Muscle layer of duodenum (tissue), 2 donors: ENCODE data around the gene GRAMD2A.

ENCODE experiments used
- H3K27ac ChIP-seq: one replicate; pipeline ENCODE4 v1.7.0; 2013; ENCODE audit warnings: mild to moderate bottlenecking, low read length
- H3K27me3 ChIP-seq: one replicate; pipeline ENCODE4 v1.7.0; 2013; ENCODE audit warnings: low read depth, mild to moderate bottlenecking, control low read depth, low read length
- H3K36me3 ChIP-seq, 2 donors: one replicate each; pipeline ENCODE4 v1.7.0; 2013; ENCODE audit warnings: low read length in 2 of 2, control low read depth in 1 of 2, mild to moderate bottlenecking in 1 of 2; ENCODE audit not compliant: insufficient read depth in 2 of 2, control insufficient read depth in 1 of 2
- H3K4me1 ChIP-seq, 2 donors: one replicate each; pipeline ENCODE4 v1.7.0; 2013; ENCODE audit warnings: low read length in 2 of 2, mild to moderate bottlenecking in 2 of 2, control low read depth in 1 of 2, moderate library complexity in 1 of 2; ENCODE audit not compliant: insufficient read depth in 2 of 2, control insufficient read depth in 1 of 2
- H3K4me3 ChIP-seq, 2 donors: one replicate each; pipeline ENCODE4 v1.7.0; 2013; ENCODE audit warnings: low read length in 2 of 2, low read depth in 1 of 2, mild to moderate bottlenecking in 1 of 2
- H3K9me3 ChIP-seq, 2 donors: one replicate each; pipeline ENCODE4 v1.7.0; 2013; ENCODE audit warnings: low read length in 2 of 2, control low read depth in 1 of 2, mild to moderate bottlenecking in 1 of 2; ENCODE audit not compliant: control insufficient read depth in 1 of 2
- donor health status: healthy.

GRAMD2A gene

GRCh38 chr15:72118017-72118978, 79.3 kb downstream of the GRAMD2A start, which contains the start of the genes MYO9A and SENP8:
MYO9A (minus strand) TSS chr15:72118150; CDS start chr15:72046563, 71,587 bp downstream.
SENP8 (plus strand) TSS chr15:72118403; CDS start chr15:72139624, 21,221 bp downstream.
- H3K9me3 ChIP-seq: no peaks in the 10 kb centered on the region
- peaks cover 0 to 15% of the 10 kb centered on the region in 2 donors for H3K4me1 ChIP-seq
- peaks cover 0 to 2% of the 10 kb centered on the region in 2 donors for H3K36me3 ChIP-seq
- peak within 1 kb of the TSS; percentile 92 for H3K27ac ChIP-seq
- peak within 1 kb of the TSS; percentile 70 to 97 for H3K4me3 ChIP-seq
- no peaks in the 10 kb centered on the region for H3K27me3 ChIP-seq

DNA sequence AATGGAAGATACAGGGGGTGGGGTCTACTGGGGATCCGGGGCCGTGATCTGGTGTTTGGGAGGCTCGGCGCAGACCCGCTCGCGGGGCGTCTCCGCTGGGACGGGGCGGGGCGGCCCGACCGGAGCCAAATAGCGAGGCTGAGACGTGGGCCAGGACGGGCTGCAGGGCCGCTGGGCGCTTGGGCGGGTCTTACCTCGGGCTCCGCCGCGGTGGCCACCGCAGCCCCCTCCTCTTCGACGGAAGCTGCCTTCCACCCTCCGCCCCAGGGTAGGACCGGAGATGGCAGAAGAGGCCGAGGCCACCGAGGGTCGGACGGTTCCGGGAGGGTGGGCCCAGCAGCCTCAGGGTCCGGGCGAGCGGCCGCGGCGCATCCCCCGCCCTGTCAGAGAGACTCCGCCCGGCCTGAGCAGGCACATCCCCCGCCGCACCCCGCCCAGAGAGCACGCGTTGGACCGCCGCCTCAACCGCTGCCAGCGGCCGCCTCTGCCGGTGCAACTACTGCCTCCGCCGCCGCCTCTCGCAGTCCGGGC, 80.0 kb downstream of the GRAMD2A start:
- Histone ChIP-seq H3K36me3 (peaks cover 0 to 2% of the 10 kb centered on the region in 2 donors), H3K4me1 (peaks cover 0 to 15% of the 10 kb centered on the region in 2 donors), H3K27ac (peak overlapping the region; percentile 91), H3K27me3 (no peaks in the 10 kb centered on the region), H3K9me3 (no peaks in the 10 kb centered on the region), H3K4me3 (peak overlapping the region; percentile 70 to 97)

DNA sequence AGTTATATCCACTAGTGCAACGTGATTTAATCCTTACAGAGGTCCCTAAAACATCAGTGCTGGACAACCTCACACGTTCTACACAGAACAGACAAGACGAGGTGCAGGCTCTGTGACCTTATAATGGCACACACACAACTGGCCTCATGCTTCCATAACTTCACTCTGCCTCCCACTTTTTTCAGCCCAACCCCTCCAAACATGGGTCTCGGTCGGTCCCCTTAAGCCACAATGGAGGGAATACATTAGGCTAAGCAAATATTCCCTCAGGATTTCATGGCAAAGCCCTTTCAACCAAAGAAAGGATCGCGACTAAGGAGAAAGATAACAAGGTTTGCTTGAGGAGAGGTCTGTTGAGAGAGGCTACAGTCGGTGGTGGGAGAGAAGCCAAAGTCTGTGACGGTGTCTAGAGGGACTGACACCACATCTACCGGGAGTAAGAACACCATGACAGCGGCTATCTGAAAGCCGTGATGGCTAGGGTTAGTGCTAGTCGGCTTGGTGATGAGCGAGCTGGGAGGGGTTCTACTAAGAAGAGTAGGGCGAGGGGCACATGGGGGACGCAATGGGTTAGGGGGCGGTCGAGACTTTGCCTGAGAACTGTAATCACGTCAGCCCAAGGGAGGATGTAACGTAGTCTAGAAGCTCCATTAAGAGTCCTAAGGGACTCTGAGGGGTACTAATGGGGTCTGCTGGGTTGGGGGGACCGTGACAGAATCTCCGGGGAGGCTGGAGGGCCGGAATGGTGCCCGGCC, 80.7 kb downstream of the GRAMD2A start:
- H3K4me1 ChIP-seq: peaks cover 0 to 15% of the 10 kb centered on the region in 2 donors
- peaks cover 0 to 2% of the 10 kb centered on the region in 2 donors for H3K36me3 ChIP-seq
- H3K4me3 ChIP-seq: peak overlapping the region; percentile 70 to 97
- peak overlapping the region; percentile 91 for H3K27ac ChIP-seq
- H3K27me3 ChIP-seq: no peaks in the 10 kb centered on the region
- no peaks in the 10 kb centered on the region for H3K9me3 ChIP-seq

DNA sequence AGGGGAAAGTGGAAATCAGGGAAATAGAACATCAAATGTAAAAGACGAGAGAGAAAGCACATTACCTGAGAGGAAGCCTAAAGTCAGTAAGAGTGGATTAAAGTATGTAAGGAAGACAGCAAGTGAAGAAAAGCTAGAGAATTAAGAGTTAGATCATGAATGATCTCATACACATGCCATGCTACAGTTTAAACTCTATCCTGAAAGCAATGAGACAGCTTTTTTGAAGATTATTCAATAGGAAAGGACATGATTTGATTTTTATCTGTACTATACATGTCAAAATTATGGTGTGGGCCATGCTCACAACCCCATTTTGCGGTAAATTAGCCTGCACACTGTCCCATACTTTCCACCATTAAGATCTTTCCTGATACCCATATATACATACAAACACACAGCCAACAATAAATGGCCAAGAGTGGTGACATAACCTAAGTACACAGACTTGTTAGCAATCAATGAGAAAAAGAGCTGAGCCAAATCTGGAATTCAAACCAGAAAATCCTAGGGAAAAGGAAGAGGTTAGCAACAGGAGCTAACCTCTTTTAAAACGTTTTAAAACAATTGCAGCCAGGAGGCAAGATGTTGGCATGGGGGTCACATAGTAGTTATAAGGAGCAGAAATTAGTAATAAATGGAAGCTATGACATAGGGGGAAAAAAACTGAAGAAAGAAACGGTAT, 84.1 kb downstream of the GRAMD2A start:
- Histone ChIP-seq H3K36me3 (peaks cover 0 to 2% of the 10 kb centered on the region in 2 donors), H3K27me3 (no peaks in the 10 kb centered on the region), H3K4me3 (no peak overlapping the region), H3K4me1 (peaks cover 0 to 12% of the 10 kb centered on the region in 2 donors), H3K9me3 (no peaks in the 10 kb centered on the region), H3K27ac (no peak overlapping the region)

GRCh38 chr15:72112805-72113204, 84.8 kb downstream of the GRAMD2A start:
- Histone ChIP-seq H3K36me3 (no peaks in the 10 kb centered on the region), H3K9me3 (no peaks in the 10 kb centered on the region), H3K4me1 (peaks cover 0 to 12% of the 10 kb centered on the region in 2 donors), H3K27ac (no peak overlapping the region), H3K4me3 (no peak overlapping the region), H3K27me3 (no peaks in the 10 kb centered on the region)

DNA sequence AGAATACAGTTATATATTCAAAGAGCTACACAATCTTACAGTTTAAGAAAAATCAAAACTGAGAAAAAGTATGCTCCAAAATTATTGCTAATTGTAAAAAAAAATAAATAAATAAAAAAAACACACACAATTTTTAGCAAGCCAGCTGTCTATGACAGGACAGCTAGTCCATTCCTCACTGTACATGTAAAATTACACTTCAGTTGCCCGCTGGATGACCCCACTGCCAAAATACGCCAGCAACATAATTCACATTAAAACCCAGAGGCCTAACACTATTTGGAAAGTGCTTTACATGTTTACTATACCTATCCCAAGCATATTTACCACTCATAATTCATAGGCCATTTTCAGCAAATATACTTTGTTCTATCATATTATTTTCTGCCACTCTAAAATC, 85.5 kb downstream of the GRAMD2A start:
- Histone ChIP-seq H3K27me3 (no peaks in the 10 kb centered on the region), H3K4me3 (no peak overlapping the region), H3K27ac (no peak overlapping the region), H3K36me3 (no peaks in the 10 kb centered on the region), H3K9me3 (no peaks in the 10 kb centered on the region), H3K4me1 (peaks cover 0 to 12% of the 10 kb centered on the region in 2 donors)

DNA sequence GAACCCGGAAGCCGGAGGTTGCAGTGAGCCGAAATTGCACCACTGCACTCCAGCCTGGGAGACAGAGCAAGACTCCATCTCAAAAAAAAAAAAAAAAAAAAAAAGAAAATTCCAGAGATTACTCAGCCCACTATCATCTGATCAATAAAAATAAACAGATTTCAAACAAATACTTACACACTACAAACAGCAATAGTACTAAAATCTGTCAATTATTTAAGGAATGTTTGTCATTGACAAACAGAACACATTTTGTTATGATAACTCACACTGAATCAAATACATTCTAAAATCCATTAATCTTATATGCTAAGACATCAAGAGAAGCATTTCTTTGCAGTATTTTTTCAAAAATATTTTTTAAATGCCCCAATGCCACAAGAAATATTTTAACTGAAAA, 87.2 kb downstream of the GRAMD2A start:
- no peak overlapping the region for H3K27ac ChIP-seq
- no peak overlapping the region for H3K4me3 ChIP-seq
- peaks cover 0 to 3% of the 10 kb centered on the region in 2 donors for H3K4me1 ChIP-seq
- no peaks in the 10 kb centered on the region for H3K27me3 ChIP-seq
- H3K9me3 ChIP-seq: no peaks in the 10 kb centered on the region
- H3K36me3 ChIP-seq: no peaks in the 10 kb centered on the region
